Heart left ventricle (tissue), 16 donors: Measurements from ENCODE around the gene MRAP. TPM values are rescaled to one million over a fixed set of nuclear protein-coding genes. Genes with fewer than 3 reads are reported as not detected.

ENCODE experiments used
- ATAC-seq, 4 donors: fragments of 200-7000 bp; cut with Tn5 transposase; one replicate each; pipeline ENCODE4 v1.9.1; 2020 to 2022; ENCODE audit warnings: moderate library complexity in 4 of 4, mild to moderate bottlenecking in 3 of 4, moderate number of reproducible peaks in 1 of 4
- DNase-seq, 5 donors: peaks; one replicate each; pipeline ENCODE4 v3.0.0-alpha.2; 2020
- H3K27ac ChIP-seq, 12 donors: fragments of 200-600 bp; sonication (generic) in 4 of 12; one replicate each; pipeline versions ENCODE4 v1.5.0 to v1.8.0; 2016 to 2022; ENCODE audit warnings: mild to moderate bottlenecking in 2 of 12
- H3K27me3 ChIP-seq, 9 donors: fragments of 200-600 bp; sonication (generic) in 2 of 9; one replicate each; pipeline versions ENCODE4 v1.5.1 to v1.8.0; 2016 to 2022; ENCODE audit warnings: mild to moderate bottlenecking in 3 of 9
- H3K36me3 ChIP-seq, 9 donors: fragments of 200-600 bp; sonication (generic) in 2 of 9; one replicate each; pipeline versions ENCODE4 v1.5.0 to v1.8.0; 2018 to 2022; ENCODE audit warnings: mild to moderate bottlenecking in 2 of 9
- H3K4me1 ChIP-seq, 12 donors: fragments of 200-600 bp; sonication (generic) in 4 of 12; one replicate each; pipeline versions ENCODE4 v1.5.0 to v1.8.0; 2016 to 2022; ENCODE audit warnings: mild to moderate bottlenecking in 3 of 12
- H3K4me3 ChIP-seq, 12 donors: fragments of 200-600 bp; sonication (generic) in 4 of 12; one replicate each; pipeline versions ENCODE4 v1.5.0 to v1.8.0; 2017 to 2022; ENCODE audit warnings: mild to moderate bottlenecking in 9 of 12, moderate library complexity in 4 of 12
- H3K9me3 ChIP-seq, 12 donors: fragments of 200-600 bp; sonication (generic) in 4 of 12; one replicate each; pipeline versions ENCODE4 v1.5.0 to v1.8.0; 2016 to 2022; ENCODE audit warnings: mild to moderate bottlenecking in 1 of 12
- CTCF ChIP-seq, 12 donors: fragments of 200-600 bp; sonication (generic) in 4 of 12; IDR thresholded peaks; one replicate each; pipeline versions ENCODE4 v1.5.0 to v1.8.0; 2018 to 2022; ENCODE audit warnings: antibody characterized with exemption in 12 of 12, mild to moderate bottlenecking in 5 of 12
- POLR2A ChIP-seq, 2 donors: fragments of 450-650 bp; IDR thresholded peaks; one replicate each; pipeline ENCODE4 v1.6.1; 2017; ENCODE audit warnings: antibody characterized with exemption in 2 of 2, mild to moderate bottlenecking in 2 of 2, moderate library complexity in 2 of 2
- WGBS, 4 donors: extraction: QIAGEN DNeasy Blood & Tissue Kit in 2 of 4; methylation state at CpG; one replicate each; pipeline versions ENCODE4 v1.1.5 to v1.1.7; 2013 to 2018; 5-methylcytosine and 5-hydroxymethylcytosine counted together
- intact Hi-C, 10 donors: fragments of 100-400 bp; cut with DNase I; formaldehyde crosslinking; loops; one replicate each; pipeline versions ENCODE4 v1.11.1 to v1.14.2; 2022
- polyA plus RNA-seq, 2 donors: library from polyadenylated mRNA; stranded (reverse); fragments of 200-250 nt; gene quantifications; one replicate each; pipeline ENCODE4 v1.2.3, GENCODE V29; 2013
- total RNA-seq, 9 donors: library from RNA; depleted of rRNA in 2 of 9; stranded (reverse); fragments of >200 nt in 2 of 9; fragmentation: NEBNext Ultra II Directional in 3 of 9; extraction: Animal tissue kit (Norgen Biotek cat#: 25700) in 3 of 9; gene quantifications; one replicate each; pipeline versions ENCODE4 v1.1.0 to v1.2.4, GENCODE V29; 2016 to 2023
- donor health status: ischemic (EF 13 %, LVEDD 7.1; RV severe dilation, severe dysfunction).
- donor health status: healthy with polysubstance abuse.
- donor health status: DM: no; HTN: yes; CAD: no.
- donor health status: DM: no; HTN: no; CAD: no.
- donor health status: ischemic (EF 25% LVEDD 6.9; RV normal size, moderate dysfunction).
- donor health status: ischemic (EF 25% LVEDD 5.7; RV mildly dilated, moderate dysfunction).
- donor health status: healthy.
- donor health status: DM: yes; HTN: yes; CAD: no.
- donor health status: ischemic (EF 35%, LVEDD 5.7; RV mildly dilated, moderate dysfunction).
- donor health status: nonischemic (EF 11% LVEDD 7.7; RV severe dilation, severe dysfunction).
- donor health status: DM: yes; HTN: yes; CAD: no.
- donor health status: PGD.
- donor health status: ischemic (EF 29% LVEDD 5.4; RV normal size, mild dysfunction).
- donor health status: nonischemic (EF 23%, LVEDD 6.1; RV moderate dilation, normal function).

The MRAP gene
- total and polyA plus RNA-seq, 11 donors, result 0.57 to 6.5 (median 1.5) TPM; not detected in 5

- Histone ChIP-seq H3K27me3 (no peaks in the 10 kb centered on the region), H3K27ac (no peak overlapping the region), H3K4me3 (no peak overlapping the region), H3K36me3 (peaks cover 0 to 5% (median 0%) of the 10 kb centered on the region in 9 donors), H3K4me1 (peaks cover 0 to 5% (median 0%) of the 10 kb centered on the region in 12 donors), H3K9me3 (no peaks in the 10 kb centered on the region)
- no peak for DNase-seq
- 96 to 100% (median 97%) methylated on average over 1 of the region's 1 CpG for WGBS, 4 donors
- intact Hi-C loops, result no loop called here
- TF ChIP-seq CTCF (IDR thresholded peaks at IDR 0.05) (no peak), POLR2A (IDR thresholded peaks at IDR 0.05) (no peak)
- no peak for ATAC-seq
Measured at GRCh38 chr21:32303385-32303784, 4.7 kb downstream of the MRAP start.

- Histone ChIP-seq H3K4me1 (peaks cover 0 to 5% (median 0%) of the 10 kb centered on the region in 12 donors), H3K9me3 (no peaks in the 10 kb centered on the region), H3K4me3 (no peak overlapping the region), H3K27ac (no peak overlapping the region), H3K27me3 (no peaks in the 10 kb centered on the region), H3K36me3 (peaks cover 0 to 7% (median 0%) of the 10 kb centered on the region in 9 donors)
- WGBS, 4 donors, result 95 to 97% (median 97%) methylated on average over 7 of the region's 7 CpGs
- DNase-seq (no peak), ATAC-seq (no peak)
- intact Hi-C loops, result no loop called here
- TF ChIP-seq CTCF (IDR thresholded peaks at IDR 0.05) (no peak), POLR2A (IDR thresholded peaks at IDR 0.05) (no peak)
Measured at GRCh38 chr21:32304998-32305397, 6.3 kb downstream of the MRAP start.

GRCh38 chr21:32306021-32306780 lies 7.5 kb downstream of the MRAP start:
- WGBS, 4 donors, result 50 to 63% (median 58%) methylated on average over 17 to 22 of the region's 22 CpGs
- peaks cover 0 to 13% (median 0%) of the 10 kb centered on the region in 9 donors for H3K36me3 ChIP-seq
- DNase-seq (no peak), ATAC-seq (peak in 3 of 4 donors; percentile 26 to 52 (median 50))
- peaks cover 0 to 5% (median 0%) of the 10 kb centered on the region in 12 donors for H3K4me1 ChIP-seq
- no peaks in the 10 kb centered on the region for H3K9me3 ChIP-seq
- TF ChIP-seq POLR2A (IDR thresholded peaks at IDR 0.05) (no peak), CTCF (IDR thresholded peaks at IDR 0.05) (peak in 11 of 12 donors; percentile 15 to 56 (median 28))
- no peak overlapping the region for H3K4me3 ChIP-seq
- intact Hi-C loops, result no loop called here
- peak overlapping the region in 1 of 12 donors; percentile 1 for H3K27ac ChIP-seq
- no peaks in the 10 kb centered on the region for H3K27me3 ChIP-seq

GRCh38 chr21:32307706-32308105 lies 9.1 kb downstream of the MRAP start:
- no peak for DNase-seq
- Histone ChIP-seq H3K27ac (no peak overlapping the region), H3K9me3 (no peaks in the 10 kb centered on the region), H3K36me3 (peaks cover 0 to 23% (median 5%) of the 10 kb centered on the region in 9 donors), H3K4me3 (no peak overlapping the region), H3K27me3 (no peaks in the 10 kb centered on the region), H3K4me1 (peaks cover 0 to 14% (median 0%) of the 10 kb centered on the region in 12 donors)
- no peak for ATAC-seq
- 96 to 98% (median 97%) methylated on average over 4 of the region's 4 CpGs for WGBS, 4 donors
- intact Hi-C loops, result no loop called here
- TF ChIP-seq POLR2A (IDR thresholded peaks at IDR 0.05) (no peak), CTCF (IDR thresholded peaks at IDR 0.05) (no peak)
